MCF 10A (cell line): Measurements from ENCODE around the gene CREB3L2. TPM values are rescaled to one million over a fixed set of nuclear protein-coding genes. Genes with fewer than 3 reads are reported as not detected.

Experiments
- BruUV-seq: library from RNA; stranded (reverse); fragments of 400-500 nt; replicated peaks from 2 replicates; lab custom pipeline; 2021; lab: Mats Ljungman, UMichigan
- CTCF ChIA-PET: fragments of 300-600 bp; sonication (Branson Sonifier 250); formaldehyde crosslinking; extraction: SDS; loops from one replicate; lab custom pipeline; 2021; ENCODE audit warnings: antibody characterized with exemption, inconsistent platforms; lab: Yijun Ruan, JAX
- POLR2A ChIA-PET: fragments of 300-600, 350-650 bp; sonication (Branson Sonifier 250); formaldehyde crosslinking; extraction: SDS; loops from one replicate; lab custom pipeline; 2020; ENCODE audit warnings: antibody characterized with exemption, inconsistent platforms; lab: Yijun Ruan, JAX
- DNase-seq: peaks from one replicate; pipeline ENCODE4 v3.0.0-alpha.2; 2018; ENCODE audit not compliant: unreplicated experiment
- H3K27ac Mint-ChIP-seq: one replicate; pipeline ENCODE4 v1.8.0; 2022; ENCODE audit warnings: mild to moderate bottlenecking, low read depth, mixed read lengths; ENCODE audit not compliant: unreplicated experiment
- H3K27me3 Mint-ChIP-seq: one replicate; pipeline ENCODE4 v1.8.0; 2022; ENCODE audit warnings: mixed read lengths; ENCODE audit not compliant: insufficient read depth, unreplicated experiment
- H3K36me3 Mint-ChIP-seq: one replicate; pipeline ENCODE4 v1.8.0; 2022; ENCODE audit warnings: mild to moderate bottlenecking, moderate library complexity, mixed read lengths; ENCODE audit not compliant: insufficient read depth, unreplicated experiment
- H3K4me1 Mint-ChIP-seq: one replicate; pipeline ENCODE4 v1.8.0; 2022; ENCODE audit warnings: mixed read lengths; ENCODE audit not compliant: insufficient read depth, unreplicated experiment
- H3K4me3 Mint-ChIP-seq: one replicate; pipeline ENCODE4 v1.8.0; 2022; ENCODE audit warnings: mild to moderate bottlenecking, moderate library complexity, mixed read lengths; ENCODE audit not compliant: unreplicated experiment
- H3K9me3 Mint-ChIP-seq: one replicate; pipeline ENCODE4 v1.8.0; 2022; ENCODE audit warnings: mixed read lengths; ENCODE audit not compliant: unreplicated experiment
- intact Hi-C: fragments of 100-400 bp; cut with micrococcal nuclease; formaldehyde crosslinking; loops from 2 replicates; pipeline ENCODE4 v1.14.1; 2022
- total RNA-seq: library from RNA; stranded (reverse); gene quantifications from 2 replicates; pipeline ENCODE4 v1.2.3, GENCODE V29; 2022
- TF ChIP-seq, protein P1 (sequence below): fragments of 200-600 bp; IDR thresholded peaks from one replicate; pipeline ENCODE4 v1.8.0; 2022; ENCODE audit warnings: antibody characterized with exemption, mild to moderate bottlenecking; ENCODE audit not compliant: unreplicated experiment

The CREB3L2 gene
- total RNA-seq, 1 experiment from 2014 or later: 74.2 TPM

DNA sequence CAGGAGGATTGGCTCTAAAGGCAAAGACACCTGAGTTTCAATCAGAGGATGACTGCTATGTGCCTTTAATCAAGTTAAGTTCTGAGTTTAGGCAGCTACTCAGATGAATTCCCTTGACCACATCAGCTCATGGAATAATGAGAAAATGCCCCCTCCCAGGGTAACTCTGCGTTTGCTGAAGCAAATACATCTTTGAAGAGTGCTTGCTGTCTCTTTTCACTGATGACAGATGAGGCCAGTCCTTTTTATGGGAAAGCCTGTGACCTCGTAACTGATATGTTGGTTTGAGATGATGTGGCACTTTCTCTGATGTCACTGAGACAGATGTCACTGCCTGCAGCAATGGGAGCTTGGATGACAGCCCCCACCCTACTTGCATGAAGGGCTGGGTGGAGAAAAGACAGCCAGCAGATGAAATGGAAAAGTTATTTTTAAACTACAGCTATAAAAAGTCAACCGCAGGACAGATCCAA is 111.4 kb downstream of the CREB3L2 start:
- Mint-ChIP-seq H3K4me3 (no peak overlapping the region), H3K4me1 (peaks cover 7% of the 10 kb centered on the region), H3K27me3 (no peaks in the 10 kb centered on the region), H3K36me3 (peaks cover 79% of the 10 kb centered on the region), H3K27ac (no peak overlapping the region), H3K9me3 (no peaks in the 10 kb centered on the region)
- intact Hi-C loops: no loop called here
- DNase-seq: no peak
- ChIA-PET CTCF (interaction anchor here (1.1 to 6.4 kb wide), 3 partner anchors 9 to 235 kb away, joined by 3 to 71 read pairs (median 5); no protein-coding TSS in a partner anchor), POLR2A (interaction anchor here (1.1 kb wide), 1 partner anchor 8 kb away, joined by 3 read pairs; no protein-coding TSS in a partner anchor)
- BruUV-seq: no TSS peak
- TF ChIP-seq, protein P1, sequence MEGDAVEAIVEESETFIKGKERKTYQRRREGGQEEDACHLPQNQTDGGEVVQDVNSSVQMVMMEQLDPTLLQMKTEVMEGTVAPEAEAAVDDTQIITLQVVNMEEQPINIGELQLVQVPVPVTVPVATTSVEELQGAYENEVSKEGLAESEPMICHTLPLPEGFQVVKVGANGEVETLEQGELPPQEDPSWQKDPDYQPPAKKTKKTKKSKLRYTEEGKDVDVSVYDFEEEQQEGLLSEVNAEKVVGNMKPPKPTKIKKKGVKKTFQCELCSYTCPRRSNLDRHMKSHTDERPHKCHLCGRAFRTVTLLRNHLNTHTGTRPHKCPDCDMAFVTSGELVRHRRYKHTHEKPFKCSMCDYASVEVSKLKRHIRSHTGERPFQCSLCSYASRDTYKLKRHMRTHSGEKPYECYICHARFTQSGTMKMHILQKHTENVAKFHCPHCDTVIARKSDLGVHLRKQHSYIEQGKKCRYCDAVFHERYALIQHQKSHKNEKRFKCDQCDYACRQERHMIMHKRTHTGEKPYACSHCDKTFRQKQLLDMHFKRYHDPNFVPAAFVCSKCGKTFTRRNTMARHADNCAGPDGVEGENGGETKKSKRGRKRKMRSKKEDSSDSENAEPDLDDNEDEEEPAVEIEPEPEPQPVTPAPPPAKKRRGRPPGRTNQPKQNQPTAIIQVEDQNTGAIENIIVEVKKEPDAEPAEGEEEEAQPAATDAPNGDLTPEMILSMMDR: no peak

DNA sequence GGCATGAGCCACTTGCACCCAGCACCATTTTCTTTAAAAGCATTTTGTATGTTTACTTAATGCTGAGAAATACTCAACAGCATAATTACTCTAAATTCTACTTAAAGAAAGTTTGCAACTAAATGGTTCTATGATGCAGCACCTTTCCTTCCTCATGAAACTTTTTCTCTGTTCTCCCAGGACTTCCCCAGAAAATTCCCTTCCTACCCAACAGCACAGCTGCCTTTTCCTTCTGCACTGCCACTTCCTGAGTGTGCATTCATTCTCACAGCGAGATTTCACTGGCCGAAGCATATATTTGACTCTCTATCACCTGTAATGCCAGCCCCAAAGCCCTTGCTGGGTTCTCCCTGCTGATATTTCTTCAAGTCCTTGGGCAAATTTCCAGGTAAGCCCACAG is 113.6 kb downstream of the CREB3L2 start:
- no peaks in the 10 kb centered on the region for H3K27me3 Mint-ChIP-seq
- H3K27ac Mint-ChIP-seq: no peak overlapping the region
- H3K36me3 Mint-ChIP-seq: peaks cover 73% of the 10 kb centered on the region
- H3K9me3 Mint-ChIP-seq: no peaks in the 10 kb centered on the region
- no peak overlapping the region for H3K4me3 Mint-ChIP-seq
- TF ChIP-seq, protein P1: no peak
- no TSS peak for BruUV-seq
- intact Hi-C loops: no loop called here
- peaks cover 7% of the 10 kb centered on the region for H3K4me1 Mint-ChIP-seq
- POLR2A ChIA-PET: no interaction called here
- no peak for DNase-seq
- CTCF ChIA-PET: interaction anchor here (0.6 to 2.4 kb wide), 4 partner anchors 12 to 232 kb away, joined by 3 to 14 read pairs (median 6); no protein-coding TSS in a partner anchor

DNA sequence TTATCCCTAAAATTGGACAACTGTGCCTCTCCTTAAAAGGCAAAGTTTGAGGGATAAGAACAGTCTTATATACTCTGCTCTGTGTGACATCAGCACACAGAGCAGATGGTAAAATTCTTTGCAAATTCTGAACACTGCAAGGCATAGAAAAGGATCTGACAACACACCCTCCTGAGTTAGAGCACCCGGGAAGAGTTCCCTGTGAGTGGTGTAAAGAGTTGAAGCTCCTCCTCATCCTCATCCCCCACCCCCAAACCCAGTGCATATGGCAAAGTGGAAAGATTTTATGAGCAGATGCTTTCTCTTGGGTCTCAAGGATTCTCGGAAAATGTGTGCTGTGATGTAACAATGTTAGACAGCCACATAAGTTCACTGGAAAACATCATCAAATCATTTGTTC is 115.1 kb downstream of the CREB3L2 start:
- H3K36me3 Mint-ChIP-seq: peaks cover 58% of the 10 kb centered on the region

DNA sequence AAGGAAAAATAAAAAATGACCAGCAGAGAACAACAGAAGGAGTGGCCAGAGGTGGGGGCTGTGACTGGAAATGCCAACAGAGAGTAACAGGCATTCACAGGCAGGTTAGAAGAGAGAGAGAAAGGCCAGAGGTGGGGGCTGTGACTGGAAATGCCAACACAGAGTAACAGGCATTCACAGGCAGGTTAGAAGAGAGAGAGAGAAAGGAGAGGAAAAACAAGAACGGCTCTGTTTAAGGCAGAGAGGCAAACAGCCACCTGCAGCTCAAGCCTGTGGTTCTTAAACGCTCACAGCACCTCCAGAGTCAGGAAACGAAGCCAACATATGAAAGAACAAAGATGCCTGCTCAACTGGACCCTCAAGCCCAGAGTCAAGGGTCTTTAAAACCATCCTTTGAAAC is 115.6 kb downstream of the CREB3L2 start:
- ChIA-PET CTCF (interaction anchor here (0.7 to 9.0 kb wide), 2 partner anchors 151 to 230 kb away, joined by 3 to 53 read pairs; no protein-coding TSS in a partner anchor), POLR2A (no interaction called here)
- Mint-ChIP-seq H3K4me1 (peaks cover 19% of the 10 kb centered on the region), H3K27ac (peak overlapping the region; percentile 1), H3K4me3 (no peak overlapping the region), H3K36me3 (peaks cover 58% of the 10 kb centered on the region), H3K9me3 (no peaks in the 10 kb centered on the region), H3K27me3 (no peaks in the 10 kb centered on the region)
- intact Hi-C loops: no loop called here
- TF ChIP-seq, protein P1: no peak
- BruUV-seq: no TSS peak
- DNase-seq: no peak

More for the DNA sequence above, 115.1 kb downstream of the CREB3L2 start:
- H3K4me3 Mint-ChIP-seq: no peak overlapping the region
- ChIA-PET POLR2A (no interaction called here), CTCF (interaction anchor here (0.7 to 9.0 kb wide), 3 partner anchors 151 to 231 kb away, joined by 3 to 53 read pairs (median 3); no protein-coding TSS in a partner anchor)
- TF ChIP-seq, protein P1: no peak
- BruUV-seq: no TSS peak
- DNase-seq: no peak
- no peaks in the 10 kb centered on the region for H3K9me3 Mint-ChIP-seq
- no peaks in the 10 kb centered on the region for H3K27me3 Mint-ChIP-seq
- peaks cover 19% of the 10 kb centered on the region for H3K4me1 Mint-ChIP-seq
- no peak overlapping the region for H3K27ac Mint-ChIP-seq
- intact Hi-C loops: no loop called here
